Measurements from ENCODE around the gene DHRS7C. TPM values are rescaled to one million over a fixed set of nuclear protein-coding genes. Genes with fewer than 3 reads are reported as not detected.

DHRS7C gene
- total and polyA plus RNA-seq, 2 donors (not counting 3 experiments of a cell fraction or from before 2014, with no cell fraction given), result not detected

- intact Hi-C loops (cut with micrococcal nuclease) (no loop called here), dilution Hi-C loops (cut with MboI; ENCODE audit: extremely low pct_ligation_motif_present, low sequenced_read_pairs) (no loop called here)
- ChIA-PET CTCF (no interaction called here), POLR2A (no interaction called here)
- Histone ChIP-seq H3K36me3 (ENCODE audit: control insufficient read depth in 2 of 2, extremely low read depth in 1 of 2, insufficient read depth in 2 of 2, low read length in 2 of 2) (no peaks in the 10 kb centered on the region), H3K4me3 (replicated peaks in 1 of 3; ENCODE audit: insufficient read depth in 1 of 3, low read depth in 1 of 3, low read length in 3 of 3) (no peak overlapping the region), H4K20me1 (replicated peaks; ENCODE audit: control insufficient read depth, extremely low read depth, insufficient read depth, low read length) (no peaks in the 10 kb centered on the region), H3K27me3 (ENCODE audit: control insufficient read depth in 2 of 2, insufficient read depth in 2 of 2, low read length in 2 of 2) (no peaks in the 10 kb centered on the region), H2AFZ (ENCODE audit: low read depth, low read length) (no peak overlapping the region), H3K9ac (replicated peaks; ENCODE audit: extremely low read depth, insufficient read depth, low read length) (no peak overlapping the region), H3K79me2 (ENCODE audit: control insufficient read depth, insufficient read depth, low read length) (no peaks in the 10 kb centered on the region), H3K9me3 (replicated peaks; ENCODE audit: control insufficient read depth, insufficient read depth, low read length) (peaks cover 2% of the 10 kb centered on the region), H3K9me1 (replicated peaks; ENCODE audit: control insufficient read depth, extremely low read depth, insufficient read depth, low read length) (no peaks in the 10 kb centered on the region), H3K4me1 (ENCODE audit: control insufficient read depth, extremely low read depth, insufficient read depth, low read length) (no peaks in the 10 kb centered on the region), H3K27ac (ENCODE audit: insufficient read depth, low read depth, low read length) (no peak overlapping the region), H3K4me2 (ENCODE audit: insufficient read depth, low read length) (no peak overlapping the region)
- no TSS peak for BruUV-seq (replicated peaks)
- FAIRE-seq (no peak), DNase-seq (ENCODE audit: low read depth, low spot score) (no peak)
- TF ChIP-seq POLR2AphosphoS5 (IDR thresholded peaks at IDR 0.05; ENCODE audit: insufficient read depth, low read depth, low read length), result no peak
- no peak for TF ChIP-seq CTCF (IDR thresholded peaks at IDR 0.05; ENCODE audit: extremely low read depth in 1 of 2, insufficient read depth in 1 of 2, low read depth in 1 of 2, low read length in 2 of 2)
- TF ChIP-seq MAX (IDR thresholded peaks at IDR 0.05; ENCODE audit: insufficient read depth, insufficient read length), result no peak
- no peak for TF ChIP-seq MYC (IDR thresholded peaks at IDR 0.05; ENCODE audit: low read depth, low read length)
- no peak for TF ChIP-seq POLR2A (IDR thresholded peaks at IDR 0.05; ENCODE audit: low read depth, low read length)
- TF ChIP-seq EZH2 (IDR thresholded peaks at IDR 0.05; ENCODE audit: borderline replicate concordance, low read depth, low read length, severe bottlenecking), result no peak
- no peak for TF ChIP-seq FOS (IDR thresholded peaks at IDR 0.05; ENCODE audit: borderline replicate concordance, insufficient read depth, low read length)
- no peak for TF ChIP-seq GATA2 (IDR thresholded peaks at IDR 0.05; ENCODE audit: insufficient read depth, insufficient read length, low read depth, low read length)
- TF ChIP-seq JUN (IDR thresholded peaks at IDR 0.05; ENCODE audit: borderline replicate concordance, insufficient read depth, insufficient read length, low read depth), result no peak
Measured at GRCh38 chr17:9824797-9825338, 33.5 kb upstream of the DHRS7C start.

All from endothelial cell of umbilical vein (primary cell).